Measurements from ENCODE around the gene THAP8.

DNA sequence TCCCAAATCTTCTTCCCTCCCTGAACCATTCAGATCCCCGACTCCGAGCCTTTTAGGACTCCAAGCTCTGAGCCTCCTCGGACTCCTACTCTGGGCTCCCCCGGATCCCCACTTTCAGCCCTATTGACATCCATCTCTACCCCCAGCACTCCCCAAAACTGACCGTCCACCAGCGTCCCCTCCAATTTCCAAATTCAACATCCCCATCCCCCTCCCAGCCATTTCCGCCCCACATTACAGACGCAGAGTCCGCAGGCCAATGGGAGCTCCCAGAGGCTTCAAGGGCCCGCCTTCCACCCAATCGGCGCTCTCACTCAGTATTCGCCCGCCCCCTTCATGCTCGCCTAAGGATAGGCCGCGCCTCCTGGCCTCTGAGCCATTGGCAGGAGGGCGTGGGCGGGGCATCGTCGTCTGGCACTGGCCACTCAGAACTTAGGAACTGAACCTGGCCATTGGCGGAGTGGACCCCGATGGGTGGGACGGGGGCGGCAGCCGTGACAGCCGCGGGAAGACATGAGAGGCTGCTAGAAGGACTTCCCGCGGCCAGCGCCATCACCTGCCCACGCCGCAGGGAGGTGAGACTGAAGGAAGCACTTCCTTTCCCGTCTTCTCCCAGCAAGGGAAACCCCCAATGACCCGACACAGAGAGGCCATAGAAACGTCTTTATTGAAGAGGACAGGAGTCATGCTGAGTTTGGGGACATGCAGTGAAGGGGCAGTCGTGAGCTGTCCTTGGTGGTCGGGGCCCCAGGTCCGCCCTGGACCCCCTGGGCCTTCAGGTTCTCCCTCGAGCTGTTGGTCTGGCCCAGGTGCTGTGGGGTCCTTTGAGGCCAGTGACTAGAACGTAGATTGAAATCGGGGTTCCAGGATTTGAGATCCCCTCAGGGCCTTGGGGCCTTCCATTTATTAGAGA, 39.8 kb downstream of the THAP8 start, which contains the start of gene ALKBH6:
- TF ChIP-seq CTCF (IDR thresholded peaks at IDR 0.05; ENCODE audit: insufficient read depth, low read length) (no peak), GABPA (IDR thresholded peaks at IDR 0.05; ENCODE audit: low read depth) (peak; percentile 40; the same call in 1 of the 2 replicates), REST (IDR thresholded peaks at IDR 0.05; ENCODE audit: insufficient replicate concordance, low read depth) (peak; percentile 77)

Data from HL-60 (cell line).